RWPE2 (cell line): ENCODE measurements around the gene GPR55.

Experiments used
- ATAC-seq: fragments of 200-7000 bp; cut with Tn5 transposase; 3 replicates; pipeline ENCODE4 v1.9.1; 2021; ENCODE audit warnings: low read depth
- DNase-seq: peaks from one replicate; pipeline ENCODE4 v3.0.0-alpha.2; 2020; ENCODE audit warnings: low spot score
- H3K27ac ChIP-seq: fragments of 450-650 bp; 2 replicates; pipeline ENCODE4 v1.5.1; 2017; ENCODE audit warnings: mild to moderate bottlenecking; ENCODE audit not compliant: poor library complexity, severe bottlenecking
- H3K27me3 ChIP-seq: fragments of 250-450 bp; sonication (Bioruptor Pico); 2 replicates; pipeline ENCODE4 v1.5.1; 2021; ENCODE audit warnings: mild to moderate bottlenecking, moderate library complexity; ENCODE audit not compliant: insufficient read depth, poor library complexity, severe bottlenecking
- H3K36me3 ChIP-seq: fragments of 250-450 bp; sonication (Bioruptor Pico); 2 replicates; pipeline ENCODE4 v1.5.1; 2020; ENCODE audit warnings: low read depth, mild to moderate bottlenecking, moderate library complexity
- H3K4me1 ChIP-seq: fragments of 250-450 bp; sonication (Bioruptor Pico); 2 replicates; pipeline ENCODE4 v1.5.1; 2021; ENCODE audit warnings: mild to moderate bottlenecking, moderate library complexity; ENCODE audit not compliant: insufficient read depth, poor library complexity, severe bottlenecking
- H3K4me3 ChIP-seq: fragments of 250-450 bp; sonication (Bioruptor Pico); 2 replicates; pipeline ENCODE4 v1.5.1; 2021; ENCODE audit warnings: mild to moderate bottlenecking, moderate library complexity; ENCODE audit not compliant: severe bottlenecking
- H3K9me3 ChIP-seq: fragments of 250-450 bp; sonication (Bioruptor Pico); 2 replicates; pipeline ENCODE4 v1.5.1; 2021; ENCODE audit warnings: mild to moderate bottlenecking, moderate library complexity; ENCODE audit not compliant: severe bottlenecking
- CTCF ChIP-seq: fragments of 450-650 bp; IDR thresholded peaks from one replicate; pipeline ENCODE4 v1.5.1; 2017; ENCODE audit warnings: mild to moderate bottlenecking, moderate library complexity; ENCODE audit not compliant: poor library complexity, severe bottlenecking

Gene GPR55

GRCh38 chr2:230865307-230865765 lies 59.7 kb downstream of the GPR55 start:
- no peak for TF ChIP-seq CTCF
- Histone ChIP-seq H3K27ac (no peak overlapping the region), H3K9me3 (no peaks in the 10 kb centered on the region), H3K27me3 (no peaks in the 10 kb centered on the region), H3K4me3 (peak overlapping the region; percentile 81), H3K36me3 (no peaks in the 10 kb centered on the region), H3K4me1 (no peaks in the 10 kb centered on the region)
- ATAC-seq = no peak
- no peak for DNase-seq

GRCh38 chr2:230864605-230865306 lies 60.3 kb downstream of the GPR55 start, which contains the start of gene ITM2C:
Gene ITM2C (plus strand): TSS chr2:230864942. CDS start chr2:230865026, 84 bp downstream.
- H3K4me3 ChIP-seq = peak within 1 kb of the TSS; percentile 81
- H3K27ac ChIP-seq = no peak within 1 kb of the TSS
- peak; percentile 58 for DNase-seq

GRCh38 chr2:230864122-230864604 lies 60.9 kb downstream of the GPR55 start:
- peak overlapping the region; percentile 81 for H3K4me3 ChIP-seq
- ATAC-seq (no peak), DNase-seq (no peak)
- no peaks in the 10 kb centered on the region for H3K9me3 ChIP-seq
- H3K36me3 ChIP-seq = no peaks in the 10 kb centered on the region
- no peak overlapping the region for H3K27ac ChIP-seq
- no peak for TF ChIP-seq CTCF
- H3K27me3 ChIP-seq = no peaks in the 10 kb centered on the region
- H3K4me1 ChIP-seq = no peaks in the 10 kb centered on the region

More at GRCh38 chr2:230864605-230865306, 60.3 kb downstream of the GPR55 start, which contains the start of gene ITM2C:
- no peaks in the 10 kb centered on the region for H3K4me1 ChIP-seq
- H3K36me3 ChIP-seq = no peaks in the 10 kb centered on the region
- no peaks in the 10 kb centered on the region for H3K27me3 ChIP-seq
- TF ChIP-seq CTCF = peak; percentile 82
- peak; percentile 78 for ATAC-seq
- no peaks in the 10 kb centered on the region for H3K9me3 ChIP-seq

- H3K36me3 ChIP-seq = no peaks in the 10 kb centered on the region
- ATAC-seq (no peak), DNase-seq (no peak)
- H3K9me3 ChIP-seq = no peaks in the 10 kb centered on the region
- H3K27ac ChIP-seq = no peak overlapping the region
- H3K27me3 ChIP-seq = peaks cover 4% of the 10 kb centered on the region
- no peaks in the 10 kb centered on the region for H3K4me1 ChIP-seq
- H3K4me3 ChIP-seq = no peak overlapping the region
- TF ChIP-seq CTCF = no peak
These were observed 61.5 kb downstream of the GPR55 start for GRCh38 chr2:230863442-230864121.

- no peak overlapping the region for H3K4me3 ChIP-seq
- DNase-seq (no peak), ATAC-seq (no peak)
- no peaks in the 10 kb centered on the region for H3K4me1 ChIP-seq
- H3K9me3 ChIP-seq = no peaks in the 10 kb centered on the region
- H3K27ac ChIP-seq = no peak overlapping the region
- peaks cover 7% of the 10 kb centered on the region for H3K27me3 ChIP-seq
- no peak for TF ChIP-seq CTCF
- no peaks in the 10 kb centered on the region for H3K36me3 ChIP-seq
These were observed 62.0 kb downstream of the GPR55 start for GRCh38 chr2:230863031-230863430.
